H1 (cell line): ENCODE measurements around the gene SEPTIN2. TPM values are rescaled to one million over a fixed set of nuclear protein-coding genes. Genes with fewer than 3 reads are reported as not detected.

Experiments used
- CTCF ChIA-PET: fragments of 300-600 bp; sonication (Branson Sonifier 250); formaldehyde crosslinking; loops from one replicate; lab custom pipeline; 2021; ENCODE audit not compliant: partially characterized antibody; lab: Charles Lee
- POLR2A ChIA-PET: fragments of 300-600 bp; sonication (Branson Sonifier 250); formaldehyde crosslinking; loops from one replicate; lab custom pipeline; 2021; ENCODE audit warnings: inconsistent platforms; ENCODE audit not compliant: partially characterized antibody; lab: Charles Lee
- DNase-seq, 2 experiments: peaks; one replicate each; pipeline versions ENCODE4 v3.0.0 to v3.0.0-alpha.2; 2010 to 2022; ENCODE audit warnings: low spot score in 2 of 2, low read depth in 1 of 2, mixed read lengths in 1 of 2
- FAIRE-seq: peaks from 2 replicates; lab custom pipeline; 2011; peaks lifted over from hg19 to GRCh38; lab: Jason Lieb, UNC
- H2AFZ ChIP-seq: 2 replicates; pipeline ENCODE4 v1.8.1; 2012; ENCODE audit warnings: low read length, inconsistent platforms
- H2AK5ac ChIP-seq: 2 replicates; pipeline ENCODE4 v1.6.1; 2013; ENCODE audit warnings: low read depth, low read length
- H2BK120ac ChIP-seq: replicated peaks from 2 replicates; pipeline ENCODE3; 2013; ENCODE audit warnings: low read depth, low read length, inconsistent platforms
- H2BK12ac ChIP-seq: 2 replicates; pipeline ENCODE4 v1.6.1; 2013; ENCODE audit warnings: low read depth, low read length
- H2BK15ac ChIP-seq: 2 replicates; pipeline ENCODE4 v1.6.1; 2013; ENCODE audit warnings: low read length
- H2BK20ac ChIP-seq: 2 replicates; pipeline ENCODE4 v1.6.1; 2013; ENCODE audit warnings: low read length
- H2BK5ac ChIP-seq: 2 replicates; pipeline ENCODE4 v1.6.1; 2013; ENCODE audit warnings: low read depth, low read length
- H3K14ac ChIP-seq: 2 replicates; pipeline ENCODE4 v1.6.1; 2013; ENCODE audit warnings: inconsistent platforms; ENCODE audit not compliant: insufficient read length
- H3K18ac ChIP-seq: 2 replicates; pipeline ENCODE4 v1.6.1; 2013; ENCODE audit warnings: low read length; ENCODE audit errors: extremely low read depth
- H3K23ac ChIP-seq: 2 replicates; pipeline ENCODE4 v1.6.1; 2013; ENCODE audit warnings: inconsistent platforms; ENCODE audit not compliant: insufficient read length
- H3K23me2 ChIP-seq: 2 replicates; pipeline ENCODE4 v1.6.1; 2013; ENCODE audit warnings: low read depth, low read length
- H3K27ac ChIP-seq: 2 replicates; pipeline ENCODE4 v1.6.1; 2011; ENCODE audit warnings: low read depth, low read length, inconsistent platforms
- H3K27me3 ChIP-seq, 4 experiments: replicated peaks in 1 of 4; 1 replicate in 1 of 4; 2 replicates in 3 of 4; pipeline versions ENCODE4 v1.6.1 to v1.8.1; 2011 to 2013; ENCODE audit warnings: low read length in 3 of 4, mild to moderate bottlenecking in 3 of 4, inconsistent platforms in 2 of 4, mixed read lengths in 2 of 4, moderate library complexity in 1 of 4; ENCODE audit not compliant: control insufficient read depth in 3 of 4, insufficient read depth in 3 of 4; ENCODE audit errors: extremely low read depth in 1 of 4
- H3K36me3 ChIP-seq, 4 experiments: 2 replicates each; pipeline versions ENCODE4 v1.6.1 to v1.8.1; 2011 to 2013; ENCODE audit warnings: mild to moderate bottlenecking in 4 of 4, low read length in 3 of 4, moderate library complexity in 2 of 4, control low read depth in 1 of 4, inconsistent platforms in 1 of 4; ENCODE audit not compliant: insufficient read depth in 4 of 4, control insufficient read depth in 2 of 4
- H3K4ac ChIP-seq: replicated peaks from 2 replicates; pipeline ENCODE3; 2013; ENCODE audit warnings: low read length, low read depth, mixed read lengths, inconsistent platforms; ENCODE audit not compliant: insufficient read length
- H3K4me1 ChIP-seq, 4 experiments: replicated peaks in 1 of 4; 1 replicate in 1 of 4; 2 replicates in 3 of 4; pipeline versions ENCODE4 v1.6.1 to v1.8.1; 2011 to 2013; ENCODE audit warnings: low read length in 3 of 4, inconsistent platforms in 2 of 4, mixed read lengths in 1 of 4; ENCODE audit not compliant: insufficient read depth in 4 of 4, control insufficient read depth in 3 of 4
- H3K4me2 ChIP-seq, 2 experiments: 2 replicates each; pipeline versions ENCODE4 v1.6.1 to v1.8.1; 2011 to 2013; ENCODE audit warnings: low read depth in 2 of 2, low read length in 2 of 2, control low read depth in 1 of 2, inconsistent platforms in 1 of 2, mild to moderate bottlenecking in 1 of 2; ENCODE audit not compliant: insufficient read depth in 1 of 2
- H3K4me3 ChIP-seq, 4 experiments: fragments of 200-600, 300-600 bp in 1 of 4; sonication (generic), shearing (Covaris generic), sonication (Bioruptor Twin) in 1 of 4; 2 replicates each; pipeline versions ENCODE4 v1.5.1 to v1.8.1; 2011 to 2016; ENCODE audit warnings: low read length in 4 of 4, low read depth in 3 of 4, control low read depth in 2 of 4, inconsistent platforms in 2 of 4, mild to moderate bottlenecking in 2 of 4, mixed read lengths in 1 of 4, moderate library complexity in 1 of 4; ENCODE audit not compliant: insufficient read depth in 2 of 4; ENCODE audit errors: extremely low read depth in 1 of 4
- H3K56ac ChIP-seq: replicated peaks from 2 replicates; pipeline ENCODE3; 2013; ENCODE audit warnings: low read depth, mild to moderate bottlenecking, mixed read lengths, low read length, inconsistent platforms; ENCODE audit not compliant: insufficient read length
- H3K79me1 ChIP-seq: 2 replicates; pipeline ENCODE4 v1.6.1; 2013; ENCODE audit warnings: low read depth, low read length, control low read depth
- H3K79me2 ChIP-seq, 2 experiments: 2 replicates each; pipeline versions ENCODE4 v1.6.1 to v1.8.1; 2012 to 2013; ENCODE audit warnings: low read length in 2 of 2, mild to moderate bottlenecking in 2 of 2, inconsistent platforms in 1 of 2; ENCODE audit not compliant: insufficient read depth in 2 of 2, control insufficient read depth in 1 of 2
- H3K9ac ChIP-seq, 4 experiments: replicated peaks in 1 of 4; 1 replicate in 1 of 4; 2 replicates in 3 of 4; pipeline versions ENCODE4 v1.6.1 to v1.8.1; 2011 to 2013; ENCODE audit warnings: low read depth in 3 of 4, low read length in 3 of 4, control low read depth in 2 of 4, mild to moderate bottlenecking in 2 of 4, moderate library complexity in 2 of 4, inconsistent platforms in 1 of 4; ENCODE audit errors: extremely low read depth in 1 of 4
- H3K9me3 ChIP-seq, 2 experiments: 2 replicates each; pipeline versions ENCODE4 v1.6.1 to v1.8.1; 2012 to 2013; ENCODE audit warnings: mild to moderate bottlenecking in 2 of 2, moderate library complexity in 2 of 2, control low read depth in 1 of 2, inconsistent platforms in 1 of 2, low read depth in 1 of 2, low read length in 1 of 2, mixed read lengths in 1 of 2; ENCODE audit not compliant: insufficient read depth in 2 of 2
- H4K20me1 ChIP-seq, 2 experiments: replicated peaks in 1 of 2; 2 replicates each; pipeline versions ENCODE3 to v1.8.1; 2011 to 2013; ENCODE audit warnings: inconsistent platforms in 2 of 2, low read length in 2 of 2, mild to moderate bottlenecking in 1 of 2; ENCODE audit not compliant: insufficient read depth in 2 of 2, control insufficient read depth in 1 of 2
- H4K5ac ChIP-seq: 2 replicates; pipeline ENCODE4 v1.6.1; 2013; ENCODE audit warnings: low read length, low read depth, mixed read lengths, inconsistent platforms; ENCODE audit not compliant: insufficient read length
- H4K8ac ChIP-seq: 2 replicates; pipeline ENCODE4 v1.8.0; 2013; ENCODE audit warnings: mild to moderate bottlenecking, moderate library complexity, low read length, inconsistent platforms; ENCODE audit not compliant: insufficient read depth; ENCODE audit errors: extremely low read depth
- H4K91ac ChIP-seq: replicated peaks from 2 replicates; pipeline ENCODE3; 2013; ENCODE audit warnings: low read length, mixed read lengths, inconsistent platforms; ENCODE audit not compliant: insufficient read length
- ATF3 ChIP-seq: IDR thresholded peaks from 2 replicates; pipeline ENCODE4 v1.6.1; 2011; ENCODE audit warnings: low read depth, mild to moderate bottlenecking, low read length; ENCODE audit not compliant: insufficient read depth
- CHD1 ChIP-seq: IDR thresholded peaks from 2 replicates; pipeline ENCODE4 v1.6.1; 2012; ENCODE audit warnings: low read depth, low read length, improper control_type of control experiment
- NANOG ChIP-seq: IDR thresholded peaks from 2 replicates; pipeline ENCODE4 v1.6.1; 2011; ENCODE audit warnings: low read length, low read depth, mild to moderate bottlenecking, inconsistent platforms; ENCODE audit not compliant: insufficient read depth, poor library complexity, severe bottlenecking
- RAD21 ChIP-seq, 2 experiments: IDR thresholded peaks in 1 of 2; conservative IDR thresholded peaks in 1 of 2; 2 replicates each; pipeline ENCODE4 v1.6.1; 2011; ENCODE audit warnings: low read depth in 2 of 2, low read length in 2 of 2, improper control_type of control experiment in 1 of 2, inconsistent platforms in 1 of 2, mild to moderate bottlenecking in 1 of 2, moderate library complexity in 1 of 2
- RFX5 ChIP-seq: IDR thresholded peaks from 2 replicates; pipeline ENCODE4 v1.6.1; 2011; ENCODE audit warnings: low read depth, low read length, improper control_type of control experiment, borderline replicate concordance
- SIRT6 ChIP-seq: IDR thresholded peaks from one replicate; pipeline ENCODE4 v1.7.1; 2012; ENCODE audit warnings: low read length, inconsistent platforms
- SP1 ChIP-seq: IDR thresholded peaks from 2 replicates; pipeline ENCODE4 v1.6.1; 2011; ENCODE audit warnings: low read depth, low read length
- USF2 ChIP-seq: IDR thresholded peaks from 2 replicates; pipeline ENCODE4 v1.6.1; 2011; ENCODE audit warnings: low read length, improper control_type of control experiment
- YY1 ChIP-seq: IDR thresholded peaks from 2 replicates; pipeline ENCODE4 v1.6.1; 2011; ENCODE audit warnings: low read depth, mild to moderate bottlenecking, low read length
- WGBS, 2 experiments: shearing (Covaris generic) in 1 of 2; methylation state at CpG; one replicate each; pipeline versions ENCODE4 v1.1.6 to v1.1.7; 2013 to 2015; ENCODE audit warnings: low lambda C conversion rate in 2 of 2, mixed read lengths in 2 of 2, inconsistent platforms in 1 of 2, low coverage in 1 of 2, missing lambda C conversion rate in 1 of 2; ENCODE audit not compliant: insufficient replicate concordance in 2 of 2, insufficient coverage in 1 of 2, insufficient read length in 1 of 2; ENCODE audit errors: extremely low coverage in 1 of 2, missing lambda C conversion rate in 1 of 2; 5-methylcytosine and 5-hydroxymethylcytosine counted together
- polyA plus RNA-seq, 7 experiments: library from polyadenylated mRNA; depleted of rRNA in 3 of 7; stranded (reverse) in 5 of 7; unstranded in 2 of 7; fragments of >200 nt in 5 of 7; fragments of 200-250 nt in 2 of 7; gene quantifications; 1 replicate in 5 of 7; 2 replicates in 1 of 7; 4 replicates in 1 of 7; pipeline versions ENCODE4 v1.2.1 to v1.2.3, GENCODE V29; 2011 to 2013; ENCODE audit warnings: missing spikeins in 2 of 7, mixed read lengths in 2 of 7
- total RNA-seq: library from RNA; stranded (reverse); fragmentation: NEBNext Ultra II Directional; extraction: Animal tissue kit (Norgen Biotek cat#: 25700); gene quantifications from 2 replicates; pipeline ENCODE4 v1.2.1, GENCODE V29; 2021

The SEPTIN2 gene
- total and polyA plus RNA-seq, 2 of the 8 experiments (the other 6 are each of a cell fraction or from before 2014, with no cell fraction given): 392 to 650 TPM

- Histone ChIP-seq H3K18ac (no peak overlapping the region), H2BK5ac (no peak overlapping the region), H4K5ac (no peak overlapping the region), H3K36me3 (no peaks in the 10 kb centered on the region; a peak in 1 of 8 replicates), H4K8ac (no peak overlapping the region), H2AFZ (no peak overlapping the region), H2BK12ac (no peak overlapping the region), H3K27ac (no peak overlapping the region), H2AK5ac (no peak overlapping the region), H3K9ac (no peak overlapping the region), H3K23me2 (no peaks in the 10 kb centered on the region), H3K14ac (no peak overlapping the region), H3K56ac (no peak overlapping the region), H3K79me2 (peaks cover 0 to 49% of the 10 kb centered on the region in 2 experiments; a peak in 2 of 4 replicates), H2BK120ac (no peak overlapping the region), H3K4me2 (no peak overlapping the region), H3K9me3 (no peaks in the 10 kb centered on the region), H3K23ac (no peak overlapping the region), H4K91ac (no peak overlapping the region), H2BK20ac (no peak overlapping the region), H4K20me1 (peaks cover 4 to 7% of the 10 kb centered on the region in 2 experiments), H3K4me1 (peaks cover 2 to 9% (median 9%) of the 10 kb centered on the region in 4 experiments), H2BK15ac (no peak overlapping the region), H3K4ac (no peak overlapping the region), H3K4me3 (no peak overlapping the region), H3K79me1 (peaks cover 9% of the 10 kb centered on the region), H3K27me3 (no peaks in the 10 kb centered on the region)
- WGBS, 2 experiments: 93% methylated on average over 2 of the region's 2 CpGs; no CpG with 5 or more reads in 1 of the 2 experiments
- POLR2A ChIA-PET: interaction anchor here (0.7 kb wide), 1 partner anchor 11 kb away, joined by 3 read pairs; no protein-coding TSS in a partner anchor
- FAIRE-seq (no peak), DNase-seq (no peak)
- CTCF ChIA-PET: interaction anchor here (1.2 to 3.8 kb wide), 3 partner anchors 15 to 27 kb away, joined by 3 to 14 read pairs (median 13); no protein-coding TSS in a partner anchor
- TF ChIP-seq CHD1 (no peak), SP1 (no peak), RFX5 (no peak), ATF3 (no peak), SIRT6 (no peak), NANOG (no peak), RAD21 (IDR thresholded peaks at IDR 0.05 in 1 of 2, conservative IDR thresholded peaks at IDR 0.05 in 1 of 2; ENCODE audit: low read depth in 2 of 2, low read length in 2 of 2) (no peak), YY1 (no peak), USF2 (no peak)
Observed at GRCh38 chr2:241364781-241365180, 49.1 kb downstream of the SEPTIN2 start.
